ENCODE results near the gene ADGRG3.

The ADGRG3 gene

DNA sequence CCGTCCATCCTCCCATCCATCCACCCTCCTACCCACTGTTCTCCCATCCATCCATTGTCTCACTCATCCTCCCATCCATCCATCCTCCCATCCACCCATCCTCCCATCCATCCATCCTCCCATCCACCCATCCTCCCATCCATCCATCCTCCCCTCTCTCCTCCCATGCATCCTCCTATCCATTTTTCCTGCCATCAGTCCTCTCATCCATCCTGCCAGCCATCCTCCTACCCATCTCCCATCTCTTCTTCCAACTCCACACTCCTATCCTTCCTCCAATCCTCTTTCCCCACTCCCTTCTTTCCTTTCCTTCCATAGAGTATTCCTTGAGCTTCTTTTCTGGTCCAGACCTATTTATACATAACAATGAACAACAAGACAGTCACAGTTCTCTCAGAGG, 38.6 kb downstream of the ADGRG3 start:
- 0 out of 2 replicates have a peak, but pooled peaks cover 7% of the 10 kb centered on the region for H3K27me3 ChIP-seq (replicated peaks; ENCODE audit: insufficient read depth, low read length)
- H3K9ac ChIP-seq (ENCODE audit: low read length), result no peak overlapping the region
- TF ChIP-seq, protein P1, sequence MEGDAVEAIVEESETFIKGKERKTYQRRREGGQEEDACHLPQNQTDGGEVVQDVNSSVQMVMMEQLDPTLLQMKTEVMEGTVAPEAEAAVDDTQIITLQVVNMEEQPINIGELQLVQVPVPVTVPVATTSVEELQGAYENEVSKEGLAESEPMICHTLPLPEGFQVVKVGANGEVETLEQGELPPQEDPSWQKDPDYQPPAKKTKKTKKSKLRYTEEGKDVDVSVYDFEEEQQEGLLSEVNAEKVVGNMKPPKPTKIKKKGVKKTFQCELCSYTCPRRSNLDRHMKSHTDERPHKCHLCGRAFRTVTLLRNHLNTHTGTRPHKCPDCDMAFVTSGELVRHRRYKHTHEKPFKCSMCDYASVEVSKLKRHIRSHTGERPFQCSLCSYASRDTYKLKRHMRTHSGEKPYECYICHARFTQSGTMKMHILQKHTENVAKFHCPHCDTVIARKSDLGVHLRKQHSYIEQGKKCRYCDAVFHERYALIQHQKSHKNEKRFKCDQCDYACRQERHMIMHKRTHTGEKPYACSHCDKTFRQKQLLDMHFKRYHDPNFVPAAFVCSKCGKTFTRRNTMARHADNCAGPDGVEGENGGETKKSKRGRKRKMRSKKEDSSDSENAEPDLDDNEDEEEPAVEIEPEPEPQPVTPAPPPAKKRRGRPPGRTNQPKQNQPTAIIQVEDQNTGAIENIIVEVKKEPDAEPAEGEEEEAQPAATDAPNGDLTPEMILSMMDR (IDR thresholded peaks at IDR 0.05; ENCODE audit: low read length), result no peak
- TF ChIP-seq EZH2phosphoT487 (IDR thresholded peaks at IDR 0.05; ENCODE audit: low read length) (no peak), EZH2 (optimal IDR thresholded peaks at IDR 0.05; ENCODE audit: low read depth, low read length) (no peak)

DNA sequence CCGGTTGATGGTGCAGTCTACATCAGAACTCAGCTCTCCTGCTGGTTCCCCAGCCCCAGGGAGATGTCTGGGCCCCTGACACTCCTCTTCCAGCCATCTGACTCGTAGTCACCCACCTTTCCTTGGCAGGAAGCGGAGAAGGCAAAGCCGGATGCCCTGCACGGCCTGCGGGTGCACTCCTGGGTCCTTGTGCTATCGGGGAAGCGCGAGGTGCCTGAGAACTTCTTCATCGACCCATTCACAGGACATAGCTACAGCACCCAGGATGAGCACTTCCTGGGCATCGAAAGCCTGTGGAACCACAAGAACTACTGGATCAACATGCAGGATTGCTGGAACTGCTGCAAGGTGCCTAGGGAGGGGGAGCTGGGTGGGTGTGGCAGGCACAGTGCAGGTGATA, 39.2 kb downstream of the ADGRG3 start:
- TF ChIP-seq EZH2 (optimal IDR thresholded peaks at IDR 0.05; ENCODE audit: low read depth, low read length) (no peak), EZH2phosphoT487 (IDR thresholded peaks at IDR 0.05; ENCODE audit: low read length) (no peak)
- TF ChIP-seq, protein P1 (IDR thresholded peaks at IDR 0.05; ENCODE audit: low read length), result no peak
- no peaks in the 10 kb centered on the region for H3K9me3 ChIP-seq (replicated peaks; ENCODE audit: insufficient read depth, low read length)
- H4K20me1 ChIP-seq (ENCODE audit: insufficient read depth, low read length), result no peaks in the 10 kb centered on the region
- no peaks in the 10 kb centered on the region for H3K9me2 ChIP-seq (replicated peaks; ENCODE audit: insufficient read depth, low read length)
- H3K9ac ChIP-seq (ENCODE audit: low read length), result no peak overlapping the region
- no peak overlapping the region for H2AFZ ChIP-seq (ENCODE audit: low read length)
- H3F3A ChIP-seq (ENCODE audit: insufficient read depth, low read length), result no peaks in the 10 kb centered on the region
- H3K27ac ChIP-seq (ENCODE audit: low read length), result no peak overlapping the region
- no peaks in the 10 kb centered on the region for H3K79me2 ChIP-seq (ENCODE audit: low read length)
- H3K4me1 ChIP-seq (ENCODE audit: low read length), result no peaks in the 10 kb centered on the region
- no peak for DNase-seq
- H3K4me2 ChIP-seq (ENCODE audit: low read depth, low read length), result no peak overlapping the region
- no peak overlapping the region for H3K4me3 ChIP-seq (ENCODE audit: low read length)
- H3K27me3 ChIP-seq (replicated peaks; ENCODE audit: insufficient read depth, low read length), result 0 out of 2 replicates have a peak, but pooled peaks cover 7% of the 10 kb centered on the region
- no peaks in the 10 kb centered on the region for H3K36me3 ChIP-seq (replicated peaks; ENCODE audit: insufficient read depth, low read length)

More for the DNA sequence above, 38.6 kb downstream of the ADGRG3 start:
- Histone ChIP-seq H3K79me2 (ENCODE audit: low read length) (no peaks in the 10 kb centered on the region), H3K9me3 (replicated peaks; ENCODE audit: insufficient read depth, low read length) (no peaks in the 10 kb centered on the region), H3F3A (ENCODE audit: insufficient read depth, low read length) (no peaks in the 10 kb centered on the region), H3K27ac (ENCODE audit: low read length) (no peak overlapping the region), H3K4me1 (ENCODE audit: low read length) (no peaks in the 10 kb centered on the region), H3K9me2 (replicated peaks; ENCODE audit: insufficient read depth, low read length) (no peaks in the 10 kb centered on the region), H3K4me2 (ENCODE audit: low read depth, low read length) (no peak overlapping the region), H3K36me3 (replicated peaks; ENCODE audit: insufficient read depth, low read length) (no peaks in the 10 kb centered on the region), H3K4me3 (ENCODE audit: low read length) (no peak overlapping the region), H4K20me1 (ENCODE audit: insufficient read depth, low read length) (no peaks in the 10 kb centered on the region), H2AFZ (ENCODE audit: low read length) (no peak overlapping the region)
- no peak for DNase-seq

DNA sequence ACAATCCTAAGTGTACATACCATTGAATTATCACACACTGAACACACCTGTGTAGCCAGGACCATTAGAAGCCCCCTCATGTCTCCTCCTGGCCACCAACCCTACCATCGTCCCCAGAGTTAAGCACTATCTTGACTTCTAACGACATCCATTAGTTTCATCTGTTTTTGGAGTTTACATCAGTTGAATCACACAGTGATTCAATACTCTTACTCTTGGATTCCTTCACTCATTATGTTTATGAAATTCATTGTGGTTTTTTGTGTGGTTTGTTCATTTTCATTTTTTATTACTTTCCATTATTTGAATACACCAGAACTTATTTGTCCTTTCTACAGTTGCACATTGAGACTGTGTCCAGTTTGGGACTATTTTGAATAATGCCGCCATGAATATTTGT, 40.1 kb downstream of the ADGRG3 start:
- no peak overlapping the region for H3K9ac ChIP-seq (ENCODE audit: low read length)
- no peaks in the 10 kb centered on the region for H3F3A ChIP-seq (ENCODE audit: insufficient read depth, low read length)
- no peaks in the 10 kb centered on the region for H3K79me2 ChIP-seq (ENCODE audit: low read length)
- H3K9me2 ChIP-seq (replicated peaks; ENCODE audit: insufficient read depth, low read length), result no peaks in the 10 kb centered on the region
- H3K36me3 ChIP-seq (replicated peaks; ENCODE audit: insufficient read depth, low read length), result no peaks in the 10 kb centered on the region
- no peak overlapping the region for H3K4me3 ChIP-seq (ENCODE audit: low read length)
- TF ChIP-seq, protein P1 (IDR thresholded peaks at IDR 0.05; ENCODE audit: low read length), result no peak
- TF ChIP-seq EZH2 (optimal IDR thresholded peaks at IDR 0.05; ENCODE audit: low read depth, low read length) (no peak), EZH2phosphoT487 (IDR thresholded peaks at IDR 0.05; ENCODE audit: low read length) (no peak)
- no peak overlapping the region for H3K27ac ChIP-seq (ENCODE audit: low read length)
- no peaks in the 10 kb centered on the region for H3K9me3 ChIP-seq (replicated peaks; ENCODE audit: insufficient read depth, low read length)
- no peak overlapping the region for H2AFZ ChIP-seq (ENCODE audit: low read length)
- no peaks in the 10 kb centered on the region for H4K20me1 ChIP-seq (ENCODE audit: insufficient read depth, low read length)
- no peak for DNase-seq
- H3K4me2 ChIP-seq (ENCODE audit: low read depth, low read length), result no peak overlapping the region
- peaks cover 7% of the 10 kb centered on the region; the same call in 1 of the 2 replicates for H3K27me3 ChIP-seq (replicated peaks; ENCODE audit: insufficient read depth, low read length)
- H3K4me1 ChIP-seq (ENCODE audit: low read length), result no peaks in the 10 kb centered on the region

Measured in MM.1S (cell line).